Stomach (tissue), 4 donors: ENCODE data around the gene RALGAPA2.
"Not testable (repeated sequence)": the region's sequence is repeated elsewhere in the genome, so short reads cannot be mapped to it uniquely, and the experiment has no call there.

ENCODE experiments used
- CTCF ChIP-seq, 7 experiments: fragments of 450-650 bp in 4 of 7; fragments of 200-600 bp in 3 of 7; sonication (generic) in 3 of 7; IDR thresholded peaks; one replicate each; pipeline ENCODE4 v1.5.1; 2016 to 2019; ENCODE audit warnings: antibody characterized with exemption in 7 of 7, control low read depth in 2 of 7, mild to moderate bottlenecking in 1 of 7
- POLR2A ChIP-seq, 4 donors: fragments of 450-650 bp; IDR thresholded peaks; one replicate each; pipeline ENCODE4 v1.6.1; 2016; ENCODE audit warnings: antibody characterized with exemption in 4 of 4, control low read depth in 2 of 4, mild to moderate bottlenecking in 1 of 4, moderate library complexity in 1 of 4

DNA sequence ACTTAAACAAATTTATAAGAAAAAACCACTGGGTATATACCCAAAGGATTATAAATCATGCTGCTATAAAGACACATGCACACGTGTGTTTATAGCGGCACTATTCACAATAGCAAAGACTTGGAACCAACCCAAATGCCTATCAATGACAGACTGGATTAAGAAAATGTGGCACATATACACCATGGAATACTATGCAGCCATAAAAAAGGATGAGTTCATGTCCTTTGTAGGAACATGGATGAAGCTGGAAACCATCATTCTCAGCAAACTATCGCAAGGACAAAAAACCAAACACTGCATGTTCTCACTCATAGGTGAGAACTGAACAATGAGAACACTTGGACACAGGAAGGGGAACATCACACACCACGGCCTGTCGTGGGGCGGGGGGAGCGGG lies 169.1 kb downstream of the RALGAPA2 start:
- not testable (repeated sequence) for TF ChIP-seq CTCF, POLR2A (IDR thresholded peaks at IDR 0.05)
